Activated CD8-positive, alpha-beta T cell treated with anti-CD3 and anti-CD28 coated beads, Interleukin-2, amount 10 ng/mL, durations not matched to agents 7 days and 5 days (primary cell): ENCODE data around the gene SPATS2. TPM values are rescaled to one million over a fixed set of nuclear protein-coding genes. Genes with fewer than 3 reads are reported as not detected.
A peak's percentile ranks its signal among the peaks of the same experiment; 100 is the strongest.
"Not testable (repeated sequence)": the region's sequence is repeated elsewhere in the genome, so short reads cannot be mapped to it uniquely, and the experiment has no call there.

Experiments used
- ATAC-seq: fragments of 150-1000 bp; cut with Tn5 transposase; one replicate; pipeline ENCODE4 v1.10.0; 2021; ENCODE audit warnings: moderate library complexity
- CTCF ChIA-PET: fragments of 350-600 bp; sonication (Branson Sonifier 250); formaldehyde crosslinking; loops from one replicate; lab custom pipeline; 2021; ENCODE audit warnings: antibody characterized with exemption; lab: Charles Lee
- POLR2A ChIA-PET: fragments of 350-600 bp; sonication (Branson Sonifier 250); formaldehyde crosslinking; loops from one replicate; lab custom pipeline; 2021; ENCODE audit warnings: antibody characterized with exemption; lab: Charles Lee
- DNase-seq: peaks from one replicate; pipeline ENCODE4 v3.0.0-alpha.2; 2020
- H3K27ac Mint-ChIP-seq: one replicate; pipeline ENCODE4 v1.8.0; 2021; ENCODE audit warnings: mild to moderate bottlenecking, mixed read lengths
- H3K27me3 Mint-ChIP-seq: one replicate; pipeline ENCODE4 v1.8.0; 2021; ENCODE audit warnings: low read depth, mixed read lengths
- H3K36me3 Mint-ChIP-seq: one replicate; pipeline ENCODE4 v1.8.0; 2021; ENCODE audit warnings: low read depth, mixed read lengths
- H3K4me1 Mint-ChIP-seq: one replicate; pipeline ENCODE4 v1.8.0; 2021; ENCODE audit warnings: low read depth, mixed read lengths
- H3K4me3 Mint-ChIP-seq: one replicate; pipeline ENCODE4 v1.8.0; 2021; ENCODE audit warnings: mild to moderate bottlenecking, mixed read lengths
- H3K9me3 Mint-ChIP-seq: one replicate; pipeline ENCODE4 v1.8.0; 2022; ENCODE audit warnings: mixed read lengths; ENCODE audit not compliant: insufficient read depth
- total RNA-seq, 2 experiments: library from RNA; stranded (reverse); gene quantifications; one replicate each; pipeline ENCODE4 v1.2.3, GENCODE V29; 2021

Gene SPATS2
- total RNA-seq = 10 to 100 TPM; 12.9 to 13.0 TPM

DNA sequence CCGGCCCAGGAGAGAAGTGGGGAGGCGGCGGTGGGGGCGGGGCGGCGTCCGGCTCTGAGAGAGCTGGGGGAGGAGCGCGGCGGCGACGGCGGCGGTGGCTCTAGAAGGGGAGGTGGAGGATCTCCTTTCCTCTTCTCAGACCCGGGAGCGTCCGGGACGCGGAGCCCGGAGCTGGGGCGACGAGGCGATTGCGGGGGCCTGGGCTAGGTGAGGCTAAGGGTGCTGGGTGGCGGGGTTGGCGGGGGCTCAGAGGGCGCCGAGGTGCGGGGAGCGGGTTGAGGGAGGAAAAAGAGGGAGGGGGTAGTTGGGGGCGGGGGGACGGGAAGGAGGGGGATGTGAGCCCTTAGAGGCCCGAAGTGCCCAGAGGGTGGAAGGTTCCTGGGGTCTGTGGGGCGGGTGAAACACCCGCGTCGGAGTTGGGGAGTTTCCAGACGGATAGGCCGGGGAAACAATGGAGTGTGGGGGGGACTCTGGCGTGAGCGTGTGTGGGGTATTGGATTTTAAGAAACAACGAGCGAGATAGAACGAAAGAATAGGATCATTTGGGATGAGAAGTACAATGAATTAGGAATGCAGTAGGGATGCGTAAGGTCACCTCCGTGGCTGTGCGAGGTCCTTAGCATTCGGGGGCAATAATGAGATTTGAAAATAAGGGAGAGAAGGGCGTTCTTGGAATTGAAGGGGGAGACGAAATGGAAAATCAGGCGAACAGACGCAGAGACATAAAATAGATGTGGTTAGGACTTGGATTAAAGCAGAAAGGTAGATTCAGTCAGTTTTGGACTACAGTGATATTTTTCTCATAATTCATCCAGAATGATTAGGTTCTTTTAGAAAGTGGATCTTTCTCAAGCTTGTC lies at the start of gene SPATS2:
Gene SPATS2, plus strand, starts transcription at position 82 of the 859 bp plus-strand sequence. CDS start 93,551 bp downstream, outside the sequence.
- Mint-ChIP-seq H3K9me3 (no peaks in the 10 kb centered on the region), H3K36me3 (no peaks in the 10 kb centered on the region), H3K4me3 (peak within 1 kb of the TSS; percentile 97), H3K4me1 (peaks cover 38% of the 10 kb centered on the region), H3K27me3 (no peaks in the 10 kb centered on the region), H3K27ac (peak within 1 kb of the TSS; percentile 98)
- ChIA-PET CTCF (interaction anchor here (0.6 to 7.1 kb wide), 29 partner anchors 10 to 578 kb away, joined by 3 to 84 read pairs (median 4); partner anchors contain the start of genes DNAJC22, PRPH and TUBA1B), POLR2A (interaction anchor here (0.6 to 3.0 kb wide), 27 partner anchors 8 to 475 kb away, joined by 3 to 23 read pairs (median 5); partner anchors contain the start of genes BCDIN3D, DNAJC22, MCRS1 and TMBIM6)
- no peak for ATAC-seq
- no peak for DNase-seq

DNA sequence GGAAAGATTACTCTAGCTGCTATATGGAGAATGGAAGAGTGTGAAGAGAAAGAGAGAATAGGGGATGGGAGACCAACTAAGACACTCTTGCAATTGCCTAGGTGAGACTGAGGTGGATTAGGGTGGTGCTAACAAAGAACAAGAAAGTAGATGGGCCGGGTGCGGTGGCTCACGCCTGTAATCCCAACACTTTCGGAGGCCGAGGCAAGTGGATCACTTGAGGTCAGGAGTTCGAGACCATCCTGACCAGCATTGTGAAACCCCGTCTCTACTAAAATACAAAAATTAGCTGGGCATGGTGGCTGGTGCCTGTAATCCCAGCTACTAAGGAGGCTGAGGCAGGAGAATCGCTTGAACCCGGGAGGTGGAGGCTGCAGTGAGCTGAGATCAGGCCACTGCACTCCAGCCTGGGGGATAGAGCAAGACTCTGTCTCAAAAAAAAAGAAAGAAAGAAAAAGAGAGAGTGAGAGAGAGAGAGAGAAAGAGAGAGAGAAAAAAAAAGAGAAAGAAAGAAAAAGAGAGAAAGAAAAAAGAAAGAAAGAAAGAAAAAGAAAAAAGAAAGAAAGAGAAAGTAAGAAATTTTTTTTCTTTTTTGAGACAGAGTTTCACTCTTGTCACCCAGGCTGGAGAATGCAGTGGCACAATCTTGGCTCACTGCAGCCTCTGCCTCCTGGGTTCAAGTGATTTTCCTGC lies 46.7 kb upstream of the SPATS2 start:
- H3K4me3 Mint-ChIP-seq, ATAC-seq, H3K27me3 Mint-ChIP-seq, H3K27ac Mint-ChIP-seq, POLR2A ChIA-PET, DNase-seq, H3K9me3 Mint-ChIP-seq: not testable (repeated sequence)
- Mint-ChIP-seq H3K36me3 (peaks cover 17% of the 10 kb centered on the region), H3K4me1 (peaks cover 27% of the 10 kb centered on the region)
- CTCF ChIA-PET = interaction anchor here (2.1 to 6.4 kb wide), 4 partner anchors 12 to 26 kb away, joined by 9 to 43 read pairs (median 29); partner anchors contain the start of gene DNAJC22

GRCh38 chr12:49322367-49322707 lies 44.9 kb upstream of the SPATS2 start:
- ChIA-PET CTCF (interaction anchor here (0.6 to 6.4 kb wide), 15 partner anchors 10 to 258 kb away, joined by 3 to 43 read pairs (median 6); partner anchors contain the start of genes C1QL4, DNAJC22 and PRPH), POLR2A (interaction anchor here (0.5 to 3.1 kb wide), 20 partner anchors 10 to 419 kb away, joined by 3 to 22 read pairs (median 6); partner anchors contain the start of genes SPATS2, TMBIM6, TUBA1A and TUBA1B)
- DNase-seq (no peak), ATAC-seq (no peak)
- Mint-ChIP-seq H3K4me3 (peak overlapping the region; percentile 100), H3K36me3 (peaks cover 34% of the 10 kb centered on the region), H3K27ac (peak overlapping the region; percentile 99), H3K27me3 (peaks cover 2% of the 10 kb centered on the region), H3K4me1 (peaks cover 32% of the 10 kb centered on the region), H3K9me3 (no peaks in the 10 kb centered on the region)

- peak; percentile 99 for ATAC-seq
- peak within 1 kb of the TSS; percentile 99 for H3K27ac Mint-ChIP-seq
These were observed 44.3 kb upstream of the SPATS2 start, which contains the start of gene TROAP for GRCh38 chr12:49322708-49323523. Gene TROAP (plus strand): TSS chr12:49323255. CDS start chr12:49323609, 354 bp downstream.

DNA sequence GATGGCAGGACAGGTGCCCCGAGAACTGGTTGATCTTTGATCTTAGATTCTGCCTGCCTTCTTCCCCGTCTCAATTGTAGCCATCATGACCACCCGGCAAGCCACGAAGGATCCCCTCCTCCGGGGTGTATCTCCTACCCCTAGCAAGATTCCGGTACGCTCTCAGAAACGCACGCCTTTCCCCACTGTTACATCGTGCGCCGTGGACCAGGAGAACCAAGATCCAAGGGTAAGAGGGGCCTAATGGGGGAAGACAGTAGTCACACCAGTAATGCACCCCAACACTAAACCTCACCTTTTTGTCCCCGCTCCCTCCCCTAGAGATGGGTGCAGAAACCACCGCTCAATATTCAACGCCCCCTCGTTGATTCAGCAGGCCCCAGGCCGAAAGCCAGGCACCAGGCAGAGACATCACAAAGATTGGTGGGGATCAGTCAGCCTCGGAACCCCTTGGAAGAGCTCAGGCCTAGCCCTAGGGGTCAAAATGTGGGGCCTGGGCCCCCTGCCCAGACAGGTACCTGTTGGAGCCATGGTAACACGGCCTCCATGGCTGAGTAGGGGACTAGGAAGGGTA lies 43.7 kb upstream of the SPATS2 start:
- CTCF ChIA-PET = interaction anchor here (0.7 to 6.4 kb wide), 10 partner anchors 9 to 308 kb away, joined by 3 to 43 read pairs (median 12); partner anchors contain the start of genes C1QL4, DNAJC22 and PRPH
- peak overlapping the region; percentile 100 for H3K4me3 Mint-ChIP-seq

More at GRCh38 chr12:49322708-49323523, 44.3 kb upstream of the SPATS2 start, which contains the start of gene TROAP:
- peaks cover 2% of the 10 kb centered on the region for H3K27me3 Mint-ChIP-seq
- peaks cover 40% of the 10 kb centered on the region for H3K36me3 Mint-ChIP-seq
- H3K4me3 Mint-ChIP-seq = peak within 1 kb of the TSS; percentile 100
- peaks cover 32% of the 10 kb centered on the region for H3K4me1 Mint-ChIP-seq
- no peaks in the 10 kb centered on the region for H3K9me3 Mint-ChIP-seq
- POLR2A ChIA-PET = interaction anchor here (0.5 to 3.1 kb wide), 23 partner anchors 9 to 472 kb away, joined by 3 to 22 read pairs (median 4); partner anchors contain the start of genes PRPH, SPATS2, TMBIM6 and TUBA1A
- CTCF ChIA-PET = interaction anchor here (0.5 to 6.4 kb wide), 16 partner anchors 9 to 259 kb away, joined by 3 to 43 read pairs (median 5); partner anchors contain the start of genes C1QL4, DNAJC22 and PRPH
- DNase-seq = peak; percentile 99

DNA sequence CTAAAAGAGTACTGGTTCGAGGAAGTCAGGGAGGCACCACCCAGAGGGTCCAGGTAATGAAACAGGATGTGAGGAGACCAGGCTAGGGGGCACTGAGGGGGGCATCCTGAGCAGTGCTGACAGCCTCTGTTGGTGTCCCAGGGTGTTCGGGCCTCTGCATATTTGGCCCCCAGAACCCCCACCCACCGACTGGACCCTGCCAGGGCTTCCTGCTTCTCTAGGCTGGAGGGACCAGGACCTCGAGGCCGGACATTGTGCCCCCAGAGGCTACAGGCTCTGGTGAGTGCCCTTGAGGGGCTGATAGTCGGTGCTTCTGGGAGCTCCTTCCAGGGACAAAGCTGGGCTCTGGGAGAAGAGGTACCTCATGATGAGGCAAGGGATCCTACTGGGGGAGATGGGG lies 41.7 kb upstream of the SPATS2 start:
- CTCF ChIA-PET = interaction anchor here (0.9 to 6.4 kb wide), 3 partner anchors 17 to 37 kb away, joined by 4 to 43 read pairs (median 5); no protein-coding TSS in a partner anchor
- Mint-ChIP-seq H3K9me3 (no peaks in the 10 kb centered on the region), H3K36me3 (peaks cover 56% of the 10 kb centered on the region), H3K27ac (peak overlapping the region; percentile 52), H3K4me3 (no peak overlapping the region), H3K4me1 (peaks cover 32% of the 10 kb centered on the region), H3K27me3 (no peaks in the 10 kb centered on the region)
- no peak for DNase-seq
- POLR2A ChIA-PET = no interaction called here
- no peak for ATAC-seq

More for the DNA sequence above, 43.7 kb upstream of the SPATS2 start:
- Mint-ChIP-seq H3K27me3 (no peaks in the 10 kb centered on the region), H3K27ac (peak overlapping the region; percentile 99), H3K9me3 (no peaks in the 10 kb centered on the region), H3K4me1 (peaks cover 32% of the 10 kb centered on the region), H3K36me3 (peaks cover 43% of the 10 kb centered on the region)
- ATAC-seq (no peak), DNase-seq (no peak)
- POLR2A ChIA-PET = interaction anchor here (0.6 to 3.1 kb wide), 14 partner anchors 8 to 472 kb away, joined by 3 to 22 read pairs (median 7); partner anchors contain the start of genes PRPH, SPATS2, TMBIM6 and TUBA1A

DNA sequence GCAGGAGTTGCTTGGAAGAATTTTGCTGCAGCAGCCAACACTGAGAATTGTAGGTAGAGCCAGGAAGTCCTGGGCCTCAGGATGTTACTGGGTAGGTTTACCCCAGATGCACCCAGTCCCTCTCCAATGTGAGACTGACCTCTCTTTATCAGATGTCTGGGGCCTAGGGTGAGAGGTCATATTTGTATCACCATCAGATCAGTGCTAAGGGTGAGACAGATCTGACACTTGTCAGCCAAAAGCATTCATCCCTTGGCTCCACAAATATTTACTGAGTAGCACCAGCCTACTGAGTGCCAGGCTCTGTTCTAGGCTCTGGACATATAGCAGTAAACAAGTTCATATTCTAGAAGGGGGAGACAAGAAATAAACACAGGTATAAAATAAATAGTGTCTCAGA lies 39.9 kb upstream of the SPATS2 start:
- no peak for DNase-seq
- H3K4me3 Mint-ChIP-seq = no peak overlapping the region
- no peak for ATAC-seq
- no peak overlapping the region for H3K27ac Mint-ChIP-seq
- peaks cover 23% of the 10 kb centered on the region for H3K4me1 Mint-ChIP-seq
- ChIA-PET POLR2A (no interaction called here), CTCF (no interaction called here)
- H3K9me3 Mint-ChIP-seq = no peaks in the 10 kb centered on the region
- H3K27me3 Mint-ChIP-seq = no peaks in the 10 kb centered on the region
- H3K36me3 Mint-ChIP-seq = peaks cover 72% of the 10 kb centered on the region

DNA sequence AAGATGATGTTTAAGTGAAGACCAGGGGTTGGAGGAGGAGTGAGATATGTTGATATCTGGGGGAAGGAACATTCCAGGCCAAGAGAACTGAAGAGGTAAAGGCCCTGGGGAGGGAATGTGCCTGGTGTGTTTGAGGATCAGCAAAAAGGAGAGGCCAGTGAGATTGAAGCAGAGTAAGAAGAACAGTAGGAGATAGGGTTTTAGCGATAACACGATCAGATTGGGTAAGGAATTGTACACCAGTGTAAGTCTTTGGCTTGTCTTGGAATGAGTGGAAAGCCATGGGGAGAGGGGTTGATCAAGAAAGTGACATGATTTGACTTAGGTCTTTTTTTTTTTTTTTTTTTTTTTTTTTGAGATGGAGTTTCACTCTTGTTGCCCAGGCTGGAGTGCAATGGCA lies 39.4 kb upstream of the SPATS2 start:
- H3K36me3 Mint-ChIP-seq = peaks cover 73% of the 10 kb centered on the region
- CTCF ChIA-PET = no interaction called here
- no peak for DNase-seq
- peaks cover 22% of the 10 kb centered on the region for H3K4me1 Mint-ChIP-seq
- peaks cover 3% of the 10 kb centered on the region for H3K27me3 Mint-ChIP-seq
- peak overlapping the region; percentile 4 for H3K27ac Mint-ChIP-seq
- H3K9me3 Mint-ChIP-seq = no peaks in the 10 kb centered on the region
- no peak for ATAC-seq
- no peak overlapping the region for H3K4me3 Mint-ChIP-seq
- POLR2A ChIA-PET = no interaction called here

GRCh38 chr12:49328816-49329215 lies 38.4 kb upstream of the SPATS2 start:
- no peak for ATAC-seq
- no peaks in the 10 kb centered on the region for H3K9me3 Mint-ChIP-seq
- H3K36me3 Mint-ChIP-seq = peaks cover 68% of the 10 kb centered on the region
- peaks cover 17% of the 10 kb centered on the region for H3K4me1 Mint-ChIP-seq
- peaks cover 8% of the 10 kb centered on the region for H3K27me3 Mint-ChIP-seq
- no peak for DNase-seq
- no peak overlapping the region for H3K4me3 Mint-ChIP-seq
- H3K27ac Mint-ChIP-seq = no peak overlapping the region
- ChIA-PET CTCF (interaction anchor here (3.6 kb wide), 1 partner anchor 40 kb away, joined by 18 read pairs; no protein-coding TSS in a partner anchor), POLR2A (no interaction called here)

DNA sequence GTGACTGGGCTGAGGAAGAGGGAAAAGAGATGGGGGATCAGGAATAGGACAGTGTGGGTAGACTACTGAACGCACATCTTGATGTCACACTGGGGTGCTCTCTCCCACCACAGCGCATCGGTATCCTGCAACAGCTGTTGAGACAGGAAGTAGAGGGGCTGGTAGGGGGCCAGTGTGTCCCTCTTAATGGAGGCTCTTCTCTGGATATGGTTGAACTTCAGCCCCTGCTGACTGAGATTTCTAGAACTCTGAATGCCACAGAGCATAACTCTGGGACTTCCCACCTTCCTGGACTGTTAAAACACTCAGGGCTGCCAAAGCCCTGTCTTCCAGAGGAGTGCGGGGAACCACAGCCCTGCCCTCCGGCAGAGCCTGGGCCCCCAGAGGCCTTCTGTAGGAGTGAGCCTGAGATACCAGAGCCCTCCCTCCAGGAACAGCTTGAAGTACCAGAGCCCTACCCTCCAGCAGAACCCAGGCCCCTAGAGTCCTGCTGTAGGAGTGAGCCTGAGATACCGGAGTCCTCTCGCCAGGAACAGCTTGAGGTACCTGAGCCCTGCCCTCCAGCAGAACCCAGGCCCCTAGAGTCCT lies 37.1 kb upstream of the SPATS2 start:
- no peak for DNase-seq
- POLR2A ChIA-PET = no interaction called here
- H3K4me1 Mint-ChIP-seq = peaks cover 10% of the 10 kb centered on the region
- H3K27ac Mint-ChIP-seq = no peak overlapping the region
- CTCF ChIA-PET = interaction anchor here (1.0 to 3.6 kb wide), 2 partner anchors 8 to 41 kb away, joined by 4 to 18 read pairs; no protein-coding TSS in a partner anchor
- ATAC-seq = no peak
- no peak overlapping the region for H3K4me3 Mint-ChIP-seq
- peaks cover 62% of the 10 kb centered on the region for H3K36me3 Mint-ChIP-seq
- peaks cover 17% of the 10 kb centered on the region for H3K27me3 Mint-ChIP-seq
- no peaks in the 10 kb centered on the region for H3K9me3 Mint-ChIP-seq
